GM03348 (cell line): ENCODE data around the gene UCHL5.

ENCODE experiments used
- DNase-seq: peaks from one replicate; pipeline ENCODE4 v3.0.0; 2012; ENCODE audit warnings: low spot score

UCHL5 gene, protein sequence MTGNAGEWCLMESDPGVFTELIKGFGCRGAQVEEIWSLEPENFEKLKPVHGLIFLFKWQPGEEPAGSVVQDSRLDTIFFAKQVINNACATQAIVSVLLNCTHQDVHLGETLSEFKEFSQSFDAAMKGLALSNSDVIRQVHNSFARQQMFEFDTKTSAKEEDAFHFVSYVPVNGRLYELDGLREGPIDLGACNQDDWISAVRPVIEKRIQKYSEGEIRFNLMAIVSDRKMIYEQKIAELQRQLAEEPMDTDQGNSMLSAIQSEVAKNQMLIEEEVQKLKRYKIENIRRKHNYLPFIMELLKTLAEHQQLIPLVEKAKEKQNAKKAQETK

GRCh38 chr1:193059282-193060114, at the start of gene UCHL5, which contains the start of gene RO60:
Gene UCHL5, minus strand, starts transcription at chr1:193059360. Its CDS starts 100 bp downstream, at chr1:193059260.
Gene RO60, plus strand, starts transcription at chr1:193059612. Its CDS starts 9,443 bp downstream, at chr1:193069055.
- peak; percentile 95 for DNase-seq

DNA sequence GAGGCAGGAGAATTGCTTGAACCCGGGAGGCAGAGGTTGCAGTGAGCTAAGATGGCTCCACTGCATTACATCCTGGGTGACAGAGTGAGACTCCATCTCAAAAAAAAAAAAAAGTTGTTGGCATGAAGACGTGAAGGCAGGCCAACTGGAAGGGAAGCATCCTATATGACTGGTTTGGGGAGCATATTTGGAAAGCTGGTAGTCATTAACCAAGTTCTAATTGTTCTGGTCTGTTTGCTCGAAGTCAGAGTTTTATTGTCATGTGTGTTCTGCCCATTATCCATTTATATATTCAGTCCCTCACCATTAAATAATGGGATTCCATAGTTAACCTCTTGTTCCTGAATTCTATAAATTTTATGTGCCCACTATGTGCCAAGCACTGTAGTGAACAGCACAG, 49.3 kb upstream of the UCHL5 start:
- DNase-seq, result no peak

DNA sequence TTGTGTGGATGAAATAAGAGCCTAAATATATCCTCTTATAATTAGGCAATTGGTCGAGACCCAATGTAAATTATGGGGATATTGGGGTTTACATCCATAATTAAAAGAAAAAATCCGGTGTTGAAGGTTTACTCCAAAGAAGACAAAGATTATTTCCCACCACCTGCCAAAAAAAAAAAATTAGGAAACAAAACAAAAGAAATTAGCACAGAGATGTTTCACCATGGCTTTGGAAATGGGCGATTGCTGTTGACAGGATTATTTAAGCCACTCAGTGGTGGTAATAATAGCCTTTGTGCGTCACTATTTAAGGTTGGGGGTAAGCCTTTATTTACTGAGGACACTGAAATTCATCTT, 46.6 kb upstream of the UCHL5 start:
- DNase-seq, result no peak

DNA sequence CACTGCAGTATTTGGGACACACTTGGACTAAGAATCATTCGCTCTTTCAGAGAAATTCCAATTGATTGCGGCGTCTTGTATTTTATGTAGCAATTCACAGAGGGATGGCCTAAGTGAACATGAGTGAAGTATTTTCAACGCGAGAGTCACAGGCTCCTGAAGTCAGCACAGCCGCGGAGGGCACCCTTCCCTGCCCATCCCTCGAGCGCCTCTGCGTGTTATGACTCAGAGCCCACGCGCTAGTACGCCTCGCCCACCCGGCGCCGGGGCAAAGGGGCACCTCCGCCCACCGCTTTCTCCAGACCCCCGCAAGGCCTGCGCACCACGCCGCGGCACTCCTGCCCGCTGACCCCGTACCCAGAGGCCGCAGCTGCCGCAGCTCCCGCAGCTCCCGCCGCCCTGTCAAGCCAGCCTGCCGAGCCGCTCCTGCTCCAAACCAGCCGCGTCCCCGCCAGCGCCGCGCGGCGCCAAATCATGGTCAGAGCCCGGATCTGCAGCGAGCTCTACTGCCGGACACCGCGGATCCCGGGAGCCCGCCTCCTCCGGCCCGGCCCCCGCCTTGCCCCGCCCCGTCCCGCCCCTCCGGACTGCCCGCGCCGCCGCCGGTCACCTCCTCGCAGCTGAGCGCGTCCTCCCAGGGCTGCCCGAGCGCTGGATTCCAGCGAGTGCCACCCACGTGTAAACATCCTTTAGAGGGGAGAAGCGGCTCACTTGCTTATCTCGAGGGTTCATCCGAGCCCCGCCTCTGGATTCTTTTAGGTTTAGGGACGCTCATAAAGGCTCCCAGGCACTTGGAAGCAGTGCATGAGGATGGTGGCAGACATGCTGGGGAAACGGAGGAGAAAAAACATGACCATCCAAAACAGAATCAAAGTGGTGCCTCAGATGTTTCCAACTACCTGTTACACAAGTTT, 46.0 kb upstream of the UCHL5 start, which contains the start of gene GLRX2:
TSS of gene GLRX2 (minus strand) at position 508 of the 914 bp plus-strand sequence. CDS start at position 476, 32 bp downstream.
- peak; percentile 98 for DNase-seq

- DNase-seq, result peak; percentile 67
Measured at GRCh38 chr1:193104502-193104906, 45.3 kb upstream of the UCHL5 start.

DNA sequence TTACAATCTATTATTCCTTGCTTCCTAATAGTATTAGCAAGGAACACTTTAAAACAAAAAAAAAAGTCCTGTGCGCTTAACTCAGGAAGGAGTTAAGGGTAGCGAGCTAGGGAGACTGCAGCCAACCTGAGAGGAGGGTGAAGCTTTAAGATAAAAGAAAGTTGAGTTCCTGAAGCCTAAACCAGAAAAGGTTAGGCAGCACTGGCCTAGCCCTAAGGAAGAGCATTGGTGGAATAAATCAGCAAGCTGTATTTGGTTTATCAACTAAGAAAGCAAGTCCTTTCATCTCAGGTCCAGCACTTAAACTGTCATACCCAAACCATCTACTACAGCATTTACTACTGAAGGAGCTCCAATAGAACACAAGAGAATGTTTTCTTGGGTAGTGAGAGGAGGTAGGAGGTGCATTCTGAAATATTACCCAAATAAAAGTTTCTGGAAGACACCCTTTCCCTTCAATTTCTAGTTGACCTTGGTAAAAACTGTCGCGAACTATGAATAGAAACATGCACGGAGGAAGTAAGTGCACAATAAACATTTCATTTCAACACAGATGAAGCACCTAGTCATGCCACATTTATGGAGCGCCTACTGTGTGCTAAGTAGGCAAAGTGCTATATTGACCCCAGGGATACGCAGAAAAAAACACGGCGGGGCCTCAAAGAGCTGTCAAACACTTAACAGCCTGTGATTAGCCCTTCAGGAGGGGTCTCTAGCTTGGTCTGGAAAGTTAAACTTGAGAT, 44.8 kb upstream of the UCHL5 start:
- no peak for DNase-seq

DNA sequence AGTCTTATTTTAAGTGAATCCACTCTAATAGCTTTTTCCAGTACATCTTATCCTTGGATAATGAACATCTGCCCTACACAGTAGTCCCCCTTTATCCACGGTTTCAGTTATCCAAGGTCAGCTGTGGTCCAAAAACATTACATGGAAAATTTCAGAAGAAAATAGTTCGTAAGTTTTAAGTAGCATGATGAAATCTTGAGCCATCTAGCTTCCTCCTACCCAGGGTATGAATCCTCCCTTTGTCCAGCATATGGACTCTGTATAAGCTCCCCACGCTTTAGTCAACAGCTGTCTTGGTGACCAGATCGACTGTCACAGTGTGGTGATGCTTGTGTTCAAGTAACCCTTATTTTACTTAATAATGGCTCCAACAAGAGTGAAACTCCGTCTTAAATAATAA, 43.5 kb upstream of the UCHL5 start:
- no peak for DNase-seq

- DNase-seq, result no peak
Measured at GRCh38 chr1:193094112-193094511, 35.0 kb upstream of the UCHL5 start.

GRCh38 chr1:193090865-193091264, 31.7 kb upstream of the UCHL5 start:
- no peak for DNase-seq

DNA sequence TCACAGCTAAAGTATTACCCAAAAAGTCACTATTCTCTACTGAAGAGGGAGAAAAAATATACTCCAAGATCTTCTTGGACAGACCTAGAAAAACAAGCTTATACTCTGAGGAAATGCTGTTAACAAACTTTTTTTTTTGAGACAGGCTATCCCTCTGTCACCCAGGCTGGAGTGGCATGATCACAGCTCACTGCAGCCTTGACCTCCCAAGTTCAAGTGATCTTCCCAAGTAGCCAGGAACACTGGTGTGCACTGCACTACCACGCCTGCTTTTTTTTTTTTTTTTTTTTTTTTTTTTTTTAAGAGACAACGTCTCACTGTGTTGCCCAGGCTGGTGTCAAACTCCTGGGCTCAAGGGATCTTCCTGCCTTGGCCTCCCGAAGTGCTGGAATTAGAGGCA, 28.7 kb upstream of the UCHL5 start:
- DNase-seq, result no peak

GRCh38 chr1:193086342-193086741, 27.2 kb upstream of the UCHL5 start:
- DNase-seq, result no peak

DNA sequence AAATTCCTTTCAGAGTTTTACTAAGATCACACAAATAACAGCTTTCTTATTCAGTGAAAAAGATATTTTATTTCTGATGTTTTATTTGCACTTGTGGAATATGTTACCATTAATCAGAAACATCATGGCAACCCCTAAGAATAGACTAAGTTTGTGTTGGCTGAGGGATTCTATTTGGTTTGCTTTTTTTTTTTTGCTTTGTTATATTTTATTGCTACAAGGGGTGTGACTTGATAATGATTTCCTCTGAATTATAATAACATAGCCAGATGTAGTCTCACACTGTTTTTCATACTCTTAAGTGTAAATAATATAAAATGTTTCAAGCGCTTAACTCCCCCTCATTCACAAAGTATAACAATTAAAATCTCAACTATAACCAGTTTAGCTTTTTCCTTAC, 26.1 kb upstream of the UCHL5 start:
- DNase-seq, result no peak

- no peak for DNase-seq
Measured at GRCh38 chr1:193083365-193084088, 24.4 kb upstream of the UCHL5 start.

DNA sequence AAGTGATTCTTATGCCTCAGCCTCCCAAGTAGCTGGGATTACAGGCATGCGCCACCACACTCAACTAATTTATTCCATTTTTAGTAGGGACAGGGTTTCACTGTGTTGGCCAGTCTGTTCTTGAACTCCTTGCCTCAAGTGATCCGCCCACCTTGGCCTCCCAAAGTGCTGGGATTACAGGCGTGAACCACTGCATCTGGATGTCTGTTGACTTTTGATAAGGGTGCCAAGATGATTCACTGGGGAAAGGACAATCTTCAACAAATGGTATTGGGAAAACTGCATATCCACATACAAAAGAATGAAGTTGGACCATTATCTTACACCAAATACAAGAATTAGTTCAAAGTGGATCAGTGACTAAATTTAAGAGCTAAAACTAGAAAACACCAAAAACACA, 20.0 kb upstream of the UCHL5 start:
- DNase-seq, result no peak

- DNase-seq, result no peak
Measured at GRCh38 chr1:193077991-193078390, 18.8 kb upstream of the UCHL5 start.

DNA sequence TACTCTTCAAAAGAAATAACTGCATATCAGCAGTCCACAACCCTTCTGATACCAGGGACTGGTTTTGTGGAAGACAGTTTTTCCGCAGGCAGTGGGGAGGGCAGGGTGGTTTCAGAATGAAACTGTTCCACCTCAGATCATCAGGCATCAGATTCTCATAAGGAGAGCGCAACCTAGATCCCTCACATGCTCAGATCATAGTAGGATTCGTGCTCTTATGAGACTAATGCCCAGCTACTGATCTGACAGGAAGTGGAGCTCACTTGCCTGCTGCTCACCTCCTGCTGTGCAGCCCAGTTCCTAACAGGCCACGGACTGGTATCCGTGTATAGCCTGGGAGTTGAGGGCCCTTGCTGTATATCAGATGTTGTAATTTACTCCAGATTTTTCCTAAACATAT, 11.8 kb upstream of the UCHL5 start:
- no peak for DNase-seq

- DNase-seq, result no peak
Measured at GRCh38 chr1:193070386-193070753, 11.2 kb upstream of the UCHL5 start.

GRCh38 chr1:193069748-193070385, 10.7 kb upstream of the UCHL5 start:
- DNase-seq, result no peak

DNA sequence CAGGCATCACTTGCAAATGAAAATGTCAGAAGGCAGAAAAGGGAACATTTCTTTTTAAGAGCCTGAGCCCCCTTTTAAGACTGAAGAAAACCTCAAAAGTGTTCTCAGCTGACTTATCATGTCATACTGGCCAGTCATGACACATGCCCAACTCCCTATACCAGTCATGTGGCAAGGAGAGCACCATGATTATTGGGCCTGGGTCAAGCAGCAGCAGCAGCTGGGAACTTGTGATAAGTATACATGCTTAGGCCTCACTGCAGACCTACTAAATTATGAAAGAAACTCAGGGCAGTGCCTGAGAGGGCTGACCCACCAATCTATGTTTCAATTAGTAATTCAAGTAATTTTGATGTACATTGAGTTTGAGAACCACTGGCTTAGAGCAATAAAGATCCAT, 8.9 kb upstream of the UCHL5 start:
- no peak for DNase-seq

- no peak for DNase-seq
Measured at GRCh38 chr1:193066606-193067005, 7.4 kb upstream of the UCHL5 start.
